WTC11 (cell line): ENCODE results near the gene HMHB1. TPM values are rescaled to one million over a fixed set of nuclear protein-coding genes. Genes with fewer than 3 reads are reported as not detected.
"Not testable (repeated sequence)": the region's sequence is repeated elsewhere in the genome, so short reads cannot be mapped to it uniquely, and the experiment has no call there.

ENCODE experiments used
- ATAC-seq: fragments of 200-7000 bp; cut with Tn5 transposase; 2 replicates; pipeline ENCODE4 v1.10.0; 2021; ENCODE audit warnings: mild to moderate bottlenecking, moderate library complexity
- CTCF ChIA-PET: fragments of 300-600 bp; sonication (Branson Sonifier 250); formaldehyde crosslinking; loops from one replicate; lab custom pipeline; 2021; ENCODE audit warnings: antibody characterized with exemption; lab: Charles Lee
- POLR2A ChIA-PET: fragments of 350-600 bp; sonication (Branson Sonifier 250); formaldehyde crosslinking; loops from one replicate; lab custom pipeline; 2021; ENCODE audit warnings: antibody characterized with exemption; lab: Charles Lee
- DNase-seq: peaks from one replicate; pipeline ENCODE4 v3.0.0; 2021; ENCODE audit warnings: low spot score
- H3K27ac Mint-ChIP-seq: 2 replicates; pipeline ENCODE4 v1.8.0; 2021; ENCODE audit warnings: mixed read lengths
- H3K27me3 Mint-ChIP-seq: 2 replicates; pipeline ENCODE4 v1.8.0; 2021; ENCODE audit warnings: low read depth, mild to moderate bottlenecking, moderate library complexity, mixed read lengths
- H3K36me3 Mint-ChIP-seq: 2 replicates; pipeline ENCODE4 v1.8.0; 2021; ENCODE audit warnings: mixed read lengths
- H3K4me1 Mint-ChIP-seq: 2 replicates; pipeline ENCODE4 v1.8.0; 2022; ENCODE audit warnings: mixed read lengths
- H3K4me3 Mint-ChIP-seq: 2 replicates; pipeline ENCODE4 v1.8.0; 2021; ENCODE audit warnings: mild to moderate bottlenecking, moderate library complexity, mixed read lengths
- H3K9me3 Mint-ChIP-seq: 2 replicates; pipeline ENCODE4 v1.8.0; 2021; ENCODE audit warnings: mixed read lengths
- ARID4B ChIP-seq: sonication (generic); formaldehyde crosslinking; IDR thresholded peaks from 2 replicates; pipeline ENCODE4 v1.8.0; 2023; ENCODE audit warnings: missing genetic modification reagents, mild to moderate bottlenecking, borderline replicate concordance
- ATF1 ChIP-seq: sonication (generic); formaldehyde crosslinking; IDR thresholded peaks from 2 replicates; pipeline ENCODE4 v1.8.1; 2023; ENCODE audit warnings: mild to moderate bottlenecking, moderate library complexity, missing genetic modification reagents
- ATF3 ChIP-seq: sonication (generic); formaldehyde crosslinking; conservative IDR thresholded peaks from 2 replicates; pipeline ENCODE4 v1.8.1; 2022; ENCODE audit warnings: mild to moderate bottlenecking, missing genetic modification reagents
- E2F5 ChIP-seq: sonication (generic); formaldehyde crosslinking; IDR thresholded peaks from 2 replicates; pipeline ENCODE4 v1.8.1; 2022; ENCODE audit warnings: mild to moderate bottlenecking, moderate library complexity, missing genetic modification reagents
- ERG ChIP-seq: fragments of 250-450 bp; sonication (Bioruptor Pico); IDR thresholded peaks from 2 replicates; pipeline ENCODE4 v1.8.0; 2021; ENCODE audit warnings: mild to moderate bottlenecking
- ESRRA ChIP-seq: sonication (generic); formaldehyde crosslinking; IDR thresholded peaks from 2 replicates; pipeline ENCODE4 v1.8.1; 2022; ENCODE audit warnings: mild to moderate bottlenecking, missing genetic modification reagents, borderline replicate concordance
- JAZF1 ChIP-seq: fragments of 250-450 bp; sonication (Bioruptor Pico); IDR thresholded peaks from 2 replicates; pipeline ENCODE4 v1.9.0; 2021; ENCODE audit warnings: moderate library complexity, mild to moderate bottlenecking, inconsistent platforms
- JUN ChIP-seq: sonication (generic); formaldehyde crosslinking; IDR thresholded peaks from 2 replicates; pipeline ENCODE4 v1.8.0; 2023; ENCODE audit warnings: mild to moderate bottlenecking, missing genetic modification reagents
- KAT7 ChIP-seq: sonication (generic); formaldehyde crosslinking; IDR thresholded peaks from 2 replicates; pipeline ENCODE4 v1.8.1; 2023; ENCODE audit warnings: missing genetic modification reagents, mild to moderate bottlenecking, borderline replicate concordance
- MLX ChIP-seq: sonication (generic); formaldehyde crosslinking; IDR thresholded peaks from 2 replicates; pipeline ENCODE4 v1.8.1; 2023; ENCODE audit warnings: mild to moderate bottlenecking, missing genetic modification reagents, moderate library complexity
- NR3C1 ChIP-seq: sonication (generic); formaldehyde crosslinking; conservative IDR thresholded peaks from 2 replicates; pipeline ENCODE4 v1.8.1; 2023; ENCODE audit warnings: low read depth, mild to moderate bottlenecking, missing genetic modification reagents
- PRRX2 ChIP-seq: fragments of 250-450 bp; sonication (Bioruptor Pico); IDR thresholded peaks from 2 replicates; pipeline ENCODE4 v1.8.0; 2021; ENCODE audit warnings: mild to moderate bottlenecking
- RORB ChIP-seq: fragments of 250-450 bp; sonication (Bioruptor Pico); IDR thresholded peaks from 2 replicates; pipeline ENCODE4 v1.9.0; 2021; ENCODE audit warnings: mild to moderate bottlenecking
- TCF7 ChIP-seq: sonication (generic); formaldehyde crosslinking; IDR thresholded peaks from 2 replicates; pipeline ENCODE4 v1.8.0; 2022; ENCODE audit warnings: mild to moderate bottlenecking, low read depth, missing genetic modification reagents, moderate library complexity
- USF2 ChIP-seq: sonication (generic); formaldehyde crosslinking; IDR thresholded peaks from 2 replicates; pipeline ENCODE4 v1.8.1; 2023; ENCODE audit warnings: mild to moderate bottlenecking, missing genetic modification reagents, moderate library complexity
- ZNF263 ChIP-seq: sonication (generic); formaldehyde crosslinking; IDR thresholded peaks from 2 replicates; pipeline ENCODE4 v1.8.1; 2022; ENCODE audit warnings: low read depth, mild to moderate bottlenecking, moderate library complexity, missing genetic modification reagents
- ZNF416 ChIP-seq: fragments of 250-450 bp; sonication (Bioruptor Pico); IDR thresholded peaks from 2 replicates; pipeline ENCODE4 v1.9.0; 2021; ENCODE audit warnings: mild to moderate bottlenecking, inconsistent platforms
- ZNF423 ChIP-seq: fragments of 250-450 bp; sonication (Bioruptor Pico); IDR thresholded peaks from 2 replicates; pipeline ENCODE4 v2.1.2; 2022; ENCODE audit warnings: mild to moderate bottlenecking, moderate library complexity
- ZSCAN18 ChIP-seq: fragments of 250-450 bp; sonication (Bioruptor Pico); IDR thresholded peaks from 2 replicates; pipeline ENCODE4 v2.1.2; 2022; ENCODE audit warnings: mild to moderate bottlenecking, moderate library complexity
- total RNA-seq: library from RNA; stranded (reverse); gene quantifications from 3 replicates; pipeline ENCODE4 v1.2.3, GENCODE V29; 2021

Gene HMHB1
- total RNA-seq, 1 experiment from 2014 or later: not detected

GRCh38 chr5:143807401-143807800 is 4.6 kb upstream of the HMHB1 start:
- no peaks in the 10 kb centered on the region for H3K36me3 Mint-ChIP-seq
- CTCF ChIA-PET: no interaction called here
- H3K27me3 Mint-ChIP-seq: no peaks in the 10 kb centered on the region; the same call in 1 of the 2 replicates
- TF ChIP-seq USF2 (CRISPR knock-in tag) (no peak), MLX (CRISPR knock-in tag) (no peak), ZSCAN18 (no peak), ATF1 (no peak), ESRRA (no peak)
- H3K4me1 Mint-ChIP-seq: no peaks in the 10 kb centered on the region
- no peak overlapping the region for H3K4me3 Mint-ChIP-seq
- ATAC-seq: no peak
- DNase-seq: no peak
- H3K9me3 Mint-ChIP-seq: no peaks in the 10 kb centered on the region
- no peak overlapping the region for H3K27ac Mint-ChIP-seq
- POLR2A ChIA-PET: no interaction called here

- peaks cover 15% of the 10 kb centered on the region for H3K9me3 Mint-ChIP-seq
- ATAC-seq, H3K27me3 Mint-ChIP-seq, H3K27ac Mint-ChIP-seq, H3K36me3 Mint-ChIP-seq, POLR2A ChIA-PET, H3K4me1 Mint-ChIP-seq, CTCF ChIA-PET, DNase-seq, H3K4me3 Mint-ChIP-seq: not testable (repeated sequence)
Measured at GRCh38 chr5:143816370-143816769, 4.4 kb downstream of the HMHB1 start.

- CTCF ChIA-PET: no interaction called here
Measured at GRCh38 chr5:143819716-143820115, 7.8 kb downstream of the HMHB1 start.

GRCh38 chr5:143820451-143820850 is 8.5 kb downstream of the HMHB1 start:
- Mint-ChIP-seq H3K36me3 (no peaks in the 10 kb centered on the region), H3K4me1 (no peaks in the 10 kb centered on the region), H3K27me3 (no peaks in the 10 kb centered on the region; the same call in 1 of the 2 replicates), H3K27ac (no peak overlapping the region), H3K9me3 (peaks cover 15% of the 10 kb centered on the region), H3K4me3 (no peak overlapping the region)
- no peak for ATAC-seq
- TF ChIP-seq KAT7 (CRISPR knock-in tag): no peak
- TF ChIP-seq JAZF1 (CRISPR knock-in tag): no peak
- TF ChIP-seq ATF3: no peak
- TF ChIP-seq TCF7 (CRISPR knock-in tag): no peak
- no peak for TF ChIP-seq ARID4B
- no peak for TF ChIP-seq RORB
- no peak for TF ChIP-seq PRRX2
- no peak for TF ChIP-seq ZNF263
- no peak for TF ChIP-seq NR3C1
- no peak for DNase-seq
- ChIA-PET POLR2A (interaction anchor here (0.6 kb wide), 1 partner anchor 73 kb away, joined by 3 read pairs; no protein-coding TSS in a partner anchor), CTCF (no interaction called here)

More at GRCh38 chr5:143819716-143820115, 7.8 kb downstream of the HMHB1 start:
- Mint-ChIP-seq H3K4me3 (no peak overlapping the region), H3K27ac (no peak overlapping the region), H3K36me3 (no peaks in the 10 kb centered on the region), H3K9me3 (peaks cover 15% of the 10 kb centered on the region), H3K4me1 (no peaks in the 10 kb centered on the region), H3K27me3 (no peaks in the 10 kb centered on the region; the same call in 1 of the 2 replicates)
- DNase-seq (no peak), ATAC-seq (no peak)
- TF ChIP-seq ZNF423 (CRISPR knock-in tag): no peak
- no peak for TF ChIP-seq ERG (CRISPR knock-in tag)
- TF ChIP-seq JUN (CRISPR knock-in tag): no peak
- TF ChIP-seq ZNF416 (CRISPR knock-in tag): no peak
- no peak for TF ChIP-seq E2F5 (CRISPR knock-in tag)
- POLR2A ChIA-PET: interaction anchor here (0.7 kb wide), 1 partner anchor 182 kb away, joined by 7 read pairs; no protein-coding TSS in a partner anchor
